ENCODE results near the gene MB21D2.
"Not testable (repeated sequence)": the region's sequence is repeated elsewhere in the genome, so short reads cannot be mapped to it uniquely, and the experiment has no call there.

The MB21D2 gene

DNA sequence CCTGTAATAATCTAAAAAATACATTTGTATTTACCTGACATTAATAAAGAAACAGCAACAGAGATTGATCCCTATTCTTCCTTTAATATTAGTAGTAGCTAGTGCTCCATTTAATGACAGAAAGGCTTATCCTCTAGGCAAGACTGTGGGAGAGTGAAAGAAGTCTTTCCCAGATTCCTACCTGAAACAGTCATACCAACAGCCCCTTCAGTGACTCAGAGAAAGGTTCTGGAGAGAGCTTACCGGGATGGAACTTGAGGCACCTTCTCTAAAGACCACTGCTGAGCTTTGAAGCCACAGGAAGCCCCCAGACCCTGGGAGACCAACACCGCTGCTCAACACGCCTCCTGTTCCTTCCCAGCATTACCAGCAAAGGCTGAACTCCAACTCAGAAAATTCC lies 123.4 kb downstream of the MB21D2 start:
- Histone ChIP-seq H3K9ac (ENCODE audit: low read depth, low read length, poor library complexity, severe bottlenecking) (no peak overlapping the region), H3K36me3 (ENCODE audit: insufficient read depth, low read length) (no peaks in the 10 kb centered on the region; the same call in 1 of the 2 replicates), H4K20me1 (ENCODE audit: insufficient read depth, low read length, poor library complexity, severe bottlenecking) (no peaks in the 10 kb centered on the region), H2AFZ (ENCODE audit: low read length) (no peak overlapping the region), H3K9me3 (ENCODE audit: insufficient read depth, low read depth, low read length) (no peaks in the 10 kb centered on the region), H3K9me2 (replicated peaks; ENCODE audit: low read depth, low read length) (no peaks in the 10 kb centered on the region), H3K4me3 (ENCODE audit: low read length, poor library complexity, severe bottlenecking) (no peak overlapping the region), H3K4me1 (ENCODE audit: insufficient read depth, low read length, poor library complexity, severe bottlenecking) (no peaks in the 10 kb centered on the region), H3K4me2 (ENCODE audit: low read depth, low read length, poor library complexity, severe bottlenecking) (no peak overlapping the region), H3F3A (ENCODE audit: low read depth) (no peaks in the 10 kb centered on the region), H3K27me3 (ENCODE audit: insufficient read depth, low read length, poor library complexity, severe bottlenecking) (no peaks in the 10 kb centered on the region), H3K79me2 (ENCODE audit: insufficient read depth, low read length) (no peaks in the 10 kb centered on the region)
- TF ChIP-seq, protein P1, sequence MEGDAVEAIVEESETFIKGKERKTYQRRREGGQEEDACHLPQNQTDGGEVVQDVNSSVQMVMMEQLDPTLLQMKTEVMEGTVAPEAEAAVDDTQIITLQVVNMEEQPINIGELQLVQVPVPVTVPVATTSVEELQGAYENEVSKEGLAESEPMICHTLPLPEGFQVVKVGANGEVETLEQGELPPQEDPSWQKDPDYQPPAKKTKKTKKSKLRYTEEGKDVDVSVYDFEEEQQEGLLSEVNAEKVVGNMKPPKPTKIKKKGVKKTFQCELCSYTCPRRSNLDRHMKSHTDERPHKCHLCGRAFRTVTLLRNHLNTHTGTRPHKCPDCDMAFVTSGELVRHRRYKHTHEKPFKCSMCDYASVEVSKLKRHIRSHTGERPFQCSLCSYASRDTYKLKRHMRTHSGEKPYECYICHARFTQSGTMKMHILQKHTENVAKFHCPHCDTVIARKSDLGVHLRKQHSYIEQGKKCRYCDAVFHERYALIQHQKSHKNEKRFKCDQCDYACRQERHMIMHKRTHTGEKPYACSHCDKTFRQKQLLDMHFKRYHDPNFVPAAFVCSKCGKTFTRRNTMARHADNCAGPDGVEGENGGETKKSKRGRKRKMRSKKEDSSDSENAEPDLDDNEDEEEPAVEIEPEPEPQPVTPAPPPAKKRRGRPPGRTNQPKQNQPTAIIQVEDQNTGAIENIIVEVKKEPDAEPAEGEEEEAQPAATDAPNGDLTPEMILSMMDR (conservative IDR thresholded peaks at IDR 0.05; ENCODE audit: low read length), result no peak

GRCh38 chr3:192788816-192789515 lies 128.7 kb downstream of the MB21D2 start:
- H3K9me3 ChIP-seq (ENCODE audit: insufficient read depth, low read depth, low read length); H3K9me2 ChIP-seq (replicated peaks; ENCODE audit: low read depth, low read length); H3F3A ChIP-seq (ENCODE audit: low read depth); H3K4me1 ChIP-seq (ENCODE audit: insufficient read depth, low read length, poor library complexity, severe bottlenecking); H3K4me2 ChIP-seq (ENCODE audit: low read depth, low read length, poor library complexity, severe bottlenecking); H2AFZ ChIP-seq (ENCODE audit: low read length); H4K20me1 ChIP-seq (ENCODE audit: insufficient read depth, low read length, poor library complexity, severe bottlenecking); H3K27me3 ChIP-seq (ENCODE audit: insufficient read depth, low read length, poor library complexity, severe bottlenecking); H3K4me3 ChIP-seq (ENCODE audit: low read length, poor library complexity, severe bottlenecking); H3K79me2 ChIP-seq (ENCODE audit: insufficient read depth, low read length); H3K36me3 ChIP-seq (ENCODE audit: insufficient read depth, low read length); H3K9ac ChIP-seq (ENCODE audit: low read depth, low read length, poor library complexity, severe bottlenecking): not testable (repeated sequence)

DNA sequence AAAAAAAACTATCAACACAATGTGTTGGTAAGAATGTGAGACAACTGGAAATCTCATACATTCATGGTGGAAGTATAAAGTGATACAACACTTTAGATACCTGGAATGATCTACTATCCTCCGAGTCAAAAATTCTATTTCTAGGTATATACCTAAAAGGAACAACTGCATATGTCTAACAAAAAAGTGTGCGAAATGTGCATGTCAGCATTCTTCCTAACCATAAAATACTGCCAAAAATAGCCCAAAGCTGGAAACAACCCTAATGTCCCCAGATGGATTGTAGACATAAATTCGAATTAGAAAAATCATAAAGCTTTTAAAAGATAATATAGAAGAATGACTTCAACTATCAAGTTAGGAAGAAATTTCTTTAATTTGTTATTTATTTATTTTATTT lies 139.1 kb downstream of the MB21D2 start:
- Histone ChIP-seq H3K9ac (ENCODE audit: low read depth, low read length, poor library complexity, severe bottlenecking) (no peak overlapping the region), H4K20me1 (ENCODE audit: insufficient read depth, low read length, poor library complexity, severe bottlenecking) (no peaks in the 10 kb centered on the region), H3K4me3 (ENCODE audit: low read length, poor library complexity, severe bottlenecking) (no peak overlapping the region), H3K79me2 (ENCODE audit: insufficient read depth, low read length) (no peaks in the 10 kb centered on the region), H3K9me2 (replicated peaks; ENCODE audit: low read depth, low read length) (no peaks in the 10 kb centered on the region), H3K4me1 (ENCODE audit: insufficient read depth, low read length, poor library complexity, severe bottlenecking) (peaks cover 6% of the 10 kb centered on the region), H2AFZ (ENCODE audit: low read length) (no peak overlapping the region), H3K27me3 (ENCODE audit: insufficient read depth, low read length, poor library complexity, severe bottlenecking) (no peaks in the 10 kb centered on the region), H3K4me2 (ENCODE audit: low read depth, low read length, poor library complexity, severe bottlenecking) (no peak overlapping the region), H3K9me3 (ENCODE audit: insufficient read depth, low read depth, low read length) (no peaks in the 10 kb centered on the region), H3F3A (ENCODE audit: low read depth) (no peaks in the 10 kb centered on the region), H3K36me3 (ENCODE audit: insufficient read depth, low read length) (no peaks in the 10 kb centered on the region)
- no peak for TF ChIP-seq EZH2phosphoT487 (IDR thresholded peaks at IDR 0.05; ENCODE audit: borderline replicate concordance)
- TF ChIP-seq, protein P1 (conservative IDR thresholded peaks at IDR 0.05; ENCODE audit: low read length), result no peak

DNA sequence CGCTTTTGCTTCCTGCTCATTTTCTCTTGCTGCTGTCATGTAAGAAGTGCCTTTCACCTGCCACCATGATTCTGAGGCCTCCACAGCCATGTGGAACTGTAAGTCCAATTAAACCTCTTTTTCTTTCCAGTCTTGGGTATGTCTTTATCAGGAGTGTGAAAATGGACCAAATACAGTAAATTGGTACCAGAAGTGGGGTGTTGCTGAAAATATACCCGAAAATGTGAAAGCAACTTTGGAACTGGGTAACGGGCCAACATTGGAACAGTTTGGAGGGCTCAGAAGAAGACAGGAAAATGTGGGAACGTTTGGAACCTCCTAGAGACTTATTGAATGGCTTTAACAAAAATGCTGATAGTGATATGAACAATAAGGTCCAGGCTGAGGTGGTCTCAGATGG lies 143.3 kb downstream of the MB21D2 start:
- H3K4me2 ChIP-seq (ENCODE audit: low read depth, low read length, poor library complexity, severe bottlenecking); H3K9ac ChIP-seq (ENCODE audit: low read depth, low read length, poor library complexity, severe bottlenecking); H4K20me1 ChIP-seq (ENCODE audit: insufficient read depth, low read length, poor library complexity, severe bottlenecking); H3K4me3 ChIP-seq (ENCODE audit: low read length, poor library complexity, severe bottlenecking); H3K4me1 ChIP-seq (ENCODE audit: insufficient read depth, low read length, poor library complexity, severe bottlenecking); H3K9me2 ChIP-seq (replicated peaks; ENCODE audit: low read depth, low read length); H3K9me3 ChIP-seq (ENCODE audit: insufficient read depth, low read depth, low read length); H2AFZ ChIP-seq (ENCODE audit: low read length); H3K79me2 ChIP-seq (ENCODE audit: insufficient read depth, low read length); H3K36me3 ChIP-seq (ENCODE audit: insufficient read depth, low read length); H3F3A ChIP-seq (ENCODE audit: low read depth); H3K27me3 ChIP-seq (ENCODE audit: insufficient read depth, low read length, poor library complexity, severe bottlenecking): not testable (repeated sequence)

All from Loucy (cell line).